Subcutaneous abdominal adipose tissue (tissue), 5 donors: ENCODE measurements around the gene LETM1.

Experiments used
- H3K27ac ChIP-seq: one replicate; pipeline ENCODE4 v1.7.0; 2013; ENCODE audit warnings: low read depth, mild to moderate bottlenecking, inconsistent platforms, low read length, moderate library complexity
- H3K27me3 ChIP-seq, 5 donors: one replicate each; pipeline ENCODE4 v1.7.0; 2013; ENCODE audit warnings: low read length in 5 of 5, inconsistent platforms in 1 of 5; ENCODE audit not compliant: control insufficient read depth in 5 of 5, insufficient read depth in 4 of 5
- H3K36me3 ChIP-seq, 5 donors: one replicate each; pipeline ENCODE4 v1.7.0; 2013; ENCODE audit warnings: low read length in 5 of 5; ENCODE audit not compliant: control insufficient read depth in 5 of 5, insufficient read depth in 5 of 5
- H3K4me1 ChIP-seq, 5 donors: one replicate each; pipeline ENCODE4 v1.7.0; 2013; ENCODE audit warnings: low read length in 5 of 5, mild to moderate bottlenecking in 3 of 5, moderate library complexity in 1 of 5; ENCODE audit not compliant: control insufficient read depth in 5 of 5, insufficient read depth in 5 of 5
- H3K4me3 ChIP-seq, 5 donors: one replicate each; pipeline ENCODE4 v1.7.0; 2013; ENCODE audit warnings: low read length in 5 of 5, low read depth in 1 of 5
- H3K9ac ChIP-seq, 5 donors: one replicate each; pipeline ENCODE4 v1.7.0; 2013; ENCODE audit warnings: low read length in 5 of 5, mild to moderate bottlenecking in 4 of 5, moderate library complexity in 3 of 5
- H3K9me3 ChIP-seq, 5 donors: one replicate each; pipeline ENCODE4 v1.7.0; 2013; ENCODE audit warnings: low read length in 5 of 5; ENCODE audit not compliant: control insufficient read depth in 5 of 5
- donor health status: healthy.
- donor health status: healthy.
- donor health status: healthy.
- donor health status: healthy.
- donor health status: healthy.

Gene LETM1

DNA sequence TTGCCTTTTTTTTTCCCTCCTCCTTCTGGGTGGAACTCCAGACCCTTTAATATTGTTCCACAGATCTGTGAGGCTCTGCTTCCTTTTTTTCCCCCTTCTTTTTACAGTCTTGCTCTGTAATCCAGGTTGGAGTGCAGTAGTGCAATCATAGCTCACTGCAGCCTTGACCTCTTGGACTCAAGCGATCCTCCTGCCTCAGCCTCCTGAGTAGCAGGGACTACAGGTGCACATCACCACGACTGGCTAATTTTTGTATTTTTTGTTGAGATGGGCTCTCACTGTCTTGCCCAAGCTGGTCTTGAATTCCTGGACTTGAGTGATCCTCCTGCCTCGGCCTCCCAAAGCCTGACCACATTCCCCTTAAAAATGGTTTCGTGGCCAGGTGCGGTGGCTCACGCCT, 42.1 kb upstream of the LETM1 start:
- H3K36me3 ChIP-seq = peaks cover 0 to 20% (median 13%) of the 10 kb centered on the region in 5 donors
- H3K9me3 ChIP-seq = no peaks in the 10 kb centered on the region
- H3K27ac ChIP-seq = no peak overlapping the region
- no peak overlapping the region for H3K4me3 ChIP-seq
- no peaks in the 10 kb centered on the region for H3K27me3 ChIP-seq
- H3K4me1 ChIP-seq = peaks cover 0 to 9% (median 0%) of the 10 kb centered on the region in 5 donors
- no peak overlapping the region for H3K9ac ChIP-seq

- H3K36me3 ChIP-seq = peaks cover 0 to 11% (median 10%) of the 10 kb centered on the region in 5 donors
Measured at GRCh38 chr4:1896658-1896991, 40.7 kb upstream of the LETM1 start.

GRCh38 chr4:1895971-1896657, 40.2 kb upstream of the LETM1 start:
- no peak overlapping the region for H3K4me3 ChIP-seq
- H3K27me3 ChIP-seq = no peaks in the 10 kb centered on the region
- no peaks in the 10 kb centered on the region for H3K9me3 ChIP-seq
- H3K36me3 ChIP-seq = peaks cover 0 to 6% (median 5%) of the 10 kb centered on the region in 5 donors
- peaks cover 0 to 9% (median 0%) of the 10 kb centered on the region in 5 donors for H3K4me1 ChIP-seq
- no peak overlapping the region for H3K9ac ChIP-seq
- H3K27ac ChIP-seq = no peak overlapping the region

More at GRCh38 chr4:1896658-1896991, 40.7 kb upstream of the LETM1 start:
- Histone ChIP-seq H3K4me1 (peaks cover 0 to 9% (median 0%) of the 10 kb centered on the region in 5 donors), H3K4me3 (no peak overlapping the region), H3K9me3 (no peaks in the 10 kb centered on the region), H3K27ac (no peak overlapping the region), H3K9ac (no peak overlapping the region), H3K27me3 (no peaks in the 10 kb centered on the region)

- Histone ChIP-seq H3K9ac (no peak overlapping the region), H3K4me3 (no peak overlapping the region), H3K9me3 (peaks cover 0 to 4% (median 0%) of the 10 kb centered on the region in 5 donors), H3K27ac (no peak overlapping the region), H3K27me3 (no peaks in the 10 kb centered on the region), H3K4me1 (peaks cover 0 to 15% (median 11%) of the 10 kb centered on the region in 5 donors), H3K36me3 (no peaks in the 10 kb centered on the region)
Measured at GRCh38 chr4:1890979-1891570, 35.1 kb upstream of the LETM1 start.

GRCh38 chr4:1887052-1887451, 31.1 kb upstream of the LETM1 start:
- peak overlapping the region; percentile 24 for H3K27ac ChIP-seq
- H3K9me3 ChIP-seq = peaks cover 0 to 4% (median 0%) of the 10 kb centered on the region in 5 donors
- no peaks in the 10 kb centered on the region for H3K27me3 ChIP-seq
- H3K9ac ChIP-seq = no peak overlapping the region
- H3K4me3 ChIP-seq = no peak overlapping the region
- no peaks in the 10 kb centered on the region for H3K36me3 ChIP-seq
- H3K4me1 ChIP-seq = peaks cover 0 to 12% (median 9%) of the 10 kb centered on the region in 5 donors

DNA sequence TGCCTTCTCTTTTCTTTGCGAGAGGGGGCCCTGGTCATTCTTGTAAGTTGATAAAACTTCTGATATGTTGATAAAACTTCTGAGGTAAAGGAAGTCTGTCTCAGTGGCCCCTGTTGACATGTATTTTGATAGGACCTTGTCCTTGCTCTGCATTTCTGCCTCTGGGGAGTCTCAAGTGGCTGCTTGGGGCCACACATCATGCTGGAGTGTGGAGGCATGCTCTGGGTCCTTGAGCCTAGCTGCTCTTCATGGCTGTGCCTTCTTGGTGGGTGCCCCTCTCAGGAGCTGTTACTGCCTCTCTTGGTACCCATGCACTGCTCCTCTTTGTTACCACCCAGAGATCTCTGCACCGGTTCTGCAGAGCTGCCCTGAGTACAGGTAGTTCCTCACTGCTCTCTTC, 29.5 kb upstream of the LETM1 start:
- Histone ChIP-seq H3K36me3 (no peaks in the 10 kb centered on the region), H3K4me3 (no peak overlapping the region), H3K27ac (no peak overlapping the region), H3K9ac (no peak overlapping the region), H3K27me3 (no peaks in the 10 kb centered on the region), H3K9me3 (peaks cover 0 to 4% (median 0%) of the 10 kb centered on the region in 5 donors), H3K4me1 (peaks cover 0 to 24% (median 14%) of the 10 kb centered on the region in 5 donors)

- Histone ChIP-seq H3K36me3 (no peaks in the 10 kb centered on the region), H3K27me3 (no peaks in the 10 kb centered on the region), H3K27ac (no peak overlapping the region), H3K4me3 (no peak overlapping the region), H3K9me3 (peaks cover 0 to 4% (median 0%) of the 10 kb centered on the region in 5 donors), H3K4me1 (peaks cover 3 to 36% (median 24%) of the 10 kb centered on the region in 5 donors), H3K9ac (no peak overlapping the region)
Measured at GRCh38 chr4:1883583-1883982, 27.6 kb upstream of the LETM1 start.

- H3K27me3 ChIP-seq = no peaks in the 10 kb centered on the region
- peaks cover 0 to 4% (median 0%) of the 10 kb centered on the region in 5 donors for H3K9me3 ChIP-seq
- no peaks in the 10 kb centered on the region for H3K36me3 ChIP-seq
- peaks cover 5 to 38% (median 28%) of the 10 kb centered on the region in 5 donors for H3K4me1 ChIP-seq
- no peak overlapping the region for H3K9ac ChIP-seq
- H3K27ac ChIP-seq = no peak overlapping the region
- H3K4me3 ChIP-seq = no peak overlapping the region
Measured at GRCh38 chr4:1882850-1883271, 26.9 kb upstream of the LETM1 start.

DNA sequence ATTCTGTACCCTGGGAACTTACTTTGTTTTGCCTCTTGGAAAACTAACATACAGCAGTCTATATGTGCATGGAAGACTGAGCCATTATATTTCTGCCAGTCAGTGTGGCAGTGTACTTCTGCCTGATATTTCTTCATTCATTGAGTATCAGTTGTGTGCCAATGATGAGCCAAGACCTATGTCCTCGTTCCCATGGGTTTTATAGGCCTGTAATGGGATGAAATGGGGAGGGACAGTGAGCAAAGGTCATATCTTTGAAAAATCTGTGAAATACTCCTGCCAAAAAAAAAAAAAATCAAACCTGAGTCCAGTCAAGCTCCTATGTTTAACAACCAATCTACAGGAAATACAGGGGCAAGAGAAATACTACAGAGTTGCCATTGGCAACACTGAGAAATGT, 24.4 kb upstream of the LETM1 start:
- no peaks in the 10 kb centered on the region for H3K36me3 ChIP-seq
- peak overlapping the region in 1 of 5 donors; percentile 11 for H3K9ac ChIP-seq
- H3K27me3 ChIP-seq = no peaks in the 10 kb centered on the region
- peaks cover 5 to 36% (median 27%) of the 10 kb centered on the region in 5 donors for H3K4me1 ChIP-seq
- no peak overlapping the region for H3K4me3 ChIP-seq
- peak overlapping the region; percentile 56 for H3K27ac ChIP-seq
- H3K9me3 ChIP-seq = no peaks in the 10 kb centered on the region

- H3K9ac ChIP-seq = no peak overlapping the region
- H3K4me3 ChIP-seq = no peak overlapping the region
- H3K27ac ChIP-seq = peak overlapping the region; percentile 28
- H3K4me1 ChIP-seq = peaks cover 5 to 36% (median 27%) of the 10 kb centered on the region in 5 donors
- no peaks in the 10 kb centered on the region for H3K27me3 ChIP-seq
- H3K36me3 ChIP-seq = no peaks in the 10 kb centered on the region
- no peaks in the 10 kb centered on the region for H3K9me3 ChIP-seq
Measured at GRCh38 chr4:1879485-1879884, 23.5 kb upstream of the LETM1 start.
